SK-N-SH (cell line): ENCODE measurements around the gene TMEM50B. TPM values are rescaled to one million over a fixed set of nuclear protein-coding genes. Genes with fewer than 3 reads are reported as not detected.

Experiments
- CTCF ChIA-PET: fragments of 300-600, 350-600 bp; formaldehyde crosslinking; extraction: SDS; loops from one replicate; lab custom pipeline; 2021; lab: Yijun Ruan, JAX
- POLR2A ChIA-PET: fragments of 350-600 bp; sonication (Branson Sonifier 250); formaldehyde crosslinking; extraction: SDS; loops from one replicate; lab custom pipeline; 2020; ENCODE audit warnings: antibody characterized with exemption, inconsistent platforms; lab: Yijun Ruan, JAX
- DNase-seq: peaks from one replicate; pipeline ENCODE4 v3.0.0; 2012
- H2AFZ ChIP-seq: fragments of 200-600 bp; sonication (generic); 2 replicates; pipeline ENCODE4 v1.8.1; 2016; ENCODE audit warnings: antibody characterized with exemption, mild to moderate bottlenecking, low read depth
- H3F3A ChIP-seq: fragments of 200-600 bp; sonication (generic); replicated peaks from 2 replicates; pipeline ENCODE3; 2016; ENCODE audit warnings: antibody characterized with exemption, mild to moderate bottlenecking; ENCODE audit not compliant: insufficient read depth
- H3K27ac ChIP-seq, 2 experiments: fragments of 200-500 bp in 1 of 2; fragments of 200-600 bp in 1 of 2; sonication (Bioruptor generic) in 1 of 2; sonication (generic), shearing (Covaris generic) in 1 of 2; 2 replicates each; pipeline versions ENCODE4 v1.5.1 to v1.6.1; 2014 to 2016; ENCODE audit warnings: low read depth in 2 of 2, inconsistent platforms in 1 of 2, low read length in 1 of 2, mild to moderate bottlenecking in 1 of 2, mixed read lengths in 1 of 2
- H3K27me3 ChIP-seq: fragments of 200-600 bp; sonication (generic), shearing (Covaris generic); 2 replicates; pipeline ENCODE4 v1.6.1; 2016; ENCODE audit warnings: mixed run types; ENCODE audit not compliant: insufficient read depth
- H3K36me3 ChIP-seq, 2 experiments: fragments of 200-500 bp in 1 of 2; fragments of 200-600 bp in 1 of 2; sonication (Bioruptor generic) in 1 of 2; sonication (generic) in 1 of 2; replicated peaks in 1 of 2; 2 replicates each; pipeline versions ENCODE3 to v1.5.1; 2014 to 2016; ENCODE audit warnings: low read length in 1 of 2, mild to moderate bottlenecking in 1 of 2; ENCODE audit not compliant: insufficient read depth in 2 of 2, control insufficient read depth in 1 of 2
- H3K4me1 ChIP-seq, 2 experiments: fragments of 200-500 bp in 1 of 2; fragments of 200-600 bp in 1 of 2; sonication (Bioruptor generic) in 1 of 2; sonication (generic), shearing (Covaris generic) in 1 of 2; 2 replicates each; pipeline versions ENCODE4 v1.5.1 to v1.6.1; 2014 to 2016; ENCODE audit warnings: low read depth in 1 of 2, low read length in 1 of 2, mixed run types in 1 of 2; ENCODE audit not compliant: insufficient read depth in 2 of 2, control insufficient read depth in 1 of 2
- H3K4me2 ChIP-seq: fragments of 200-600 bp; sonication (generic), shearing (Covaris generic); 2 replicates; pipeline ENCODE4 v1.6.1; 2017; ENCODE audit warnings: mixed run types
- H3K4me3 ChIP-seq, 2 experiments: fragments of 200-500 bp in 1 of 2; fragments of 200-600 bp in 1 of 2; sonication (Bioruptor generic) in 1 of 2; sonication (generic), shearing (Covaris generic) in 1 of 2; 2 replicates each; pipeline versions ENCODE4 v1.5.1 to v1.8.1; 2014 to 2016; ENCODE audit warnings: low read depth in 2 of 2, inconsistent platforms in 1 of 2, low read length in 1 of 2, mild to moderate bottlenecking in 1 of 2, mixed read lengths in 1 of 2, moderate library complexity in 1 of 2
- H3K79me2 ChIP-seq: fragments of 200-600 bp; sonication (generic); 2 replicates; pipeline ENCODE4 v1.8.1; 2017; ENCODE audit warnings: mild to moderate bottlenecking; ENCODE audit not compliant: insufficient read depth
- H3K9ac ChIP-seq: fragments of 200-600 bp; sonication (generic); 2 replicates; pipeline ENCODE4 v1.6.1; 2017; ENCODE audit warnings: mixed run types
- H3K9me2 ChIP-seq: fragments of 200-600 bp; sonication (generic); 2 replicates; pipeline ENCODE4 v1.6.1; 2017; ENCODE audit warnings: mixed run types
- H3K9me3 ChIP-seq: fragments of 200-600 bp; sonication (generic); 2 replicates; pipeline ENCODE4 v1.6.1; 2017; ENCODE audit warnings: mixed run types, mild to moderate bottlenecking, moderate library complexity
- H4K20me1 ChIP-seq: fragments of 200-600 bp; sonication (generic); 2 replicates; pipeline ENCODE4 v1.6.1; 2017; ENCODE audit warnings: mild to moderate bottlenecking, mixed run types; ENCODE audit not compliant: insufficient read depth
- CHD2 ChIP-seq: fragments of 150-350 bp; IDR thresholded peaks from 2 replicates; pipeline ENCODE4 v1.6.1; 2018; ENCODE audit warnings: low read length; ENCODE audit not compliant: partially characterized antibody
- CTCF ChIP-seq: fragments of 200-600 bp; sonication (generic); IDR thresholded peaks from 2 replicates; pipeline ENCODE4 v1.6.1; 2017; ENCODE audit warnings: antibody characterized with exemption, mild to moderate bottlenecking, moderate library complexity
- EP300 ChIP-seq, 2 experiments: IDR thresholded peaks; 2 replicates each; pipeline versions ENCODE4 v1.4.0 to v1.6.1; 2012; ENCODE audit warnings: borderline replicate concordance in 1 of 2, low read depth in 1 of 2, low read length in 1 of 2
- FOSL2 ChIP-seq: IDR thresholded peaks from 2 replicates; pipeline ENCODE4 v1.4.0; 2012; ENCODE audit warnings: low read depth, mild to moderate bottlenecking, moderate library complexity, borderline replicate concordance
- FOXJ3 ChIP-seq: sonication (generic); formaldehyde crosslinking; IDR thresholded peaks from 2 replicates; pipeline ENCODE4 v1.5.1; 2020; ENCODE audit warnings: mild to moderate bottlenecking, missing genetic modification reagents
- GABPA ChIP-seq: IDR thresholded peaks from 2 replicates; pipeline ENCODE4 v1.4.0; 2012; ENCODE audit warnings: low read depth, mild to moderate bottlenecking
- PBX3 ChIP-seq: IDR thresholded peaks from 2 replicates; pipeline ENCODE4; 2012
- POLR2AphosphoS5 ChIP-seq: IDR thresholded peaks from 2 replicates; pipeline ENCODE4 v1.6.1; 2012; ENCODE audit warnings: low read depth, low read length
- RAD21 ChIP-seq: IDR thresholded peaks from 2 replicates; pipeline ENCODE4 v1.6.1; 2012; ENCODE audit warnings: mild to moderate bottlenecking, low read length
- RFX5 ChIP-seq: IDR thresholded peaks from 2 replicates; pipeline ENCODE4 v1.6.1; 2012; ENCODE audit warnings: mild to moderate bottlenecking, improper control_type of control experiment, low read length
- RXRA ChIP-seq: IDR thresholded peaks from 2 replicates; pipeline ENCODE4 v1.4.0; 2012; ENCODE audit warnings: low read depth, mild to moderate bottlenecking, borderline replicate concordance
- SIN3A ChIP-seq: IDR thresholded peaks from 2 replicates; pipeline ENCODE4 v1.6.1; 2012; ENCODE audit warnings: low read depth, mild to moderate bottlenecking, low read length, moderate library complexity, borderline replicate concordance
- SMC3 ChIP-seq: IDR thresholded peaks from 2 replicates; pipeline ENCODE4 v1.6.1; 2012; ENCODE audit warnings: low read depth, low read length, improper control_type of control experiment
- TAF1 ChIP-seq: IDR thresholded peaks from 2 replicates; pipeline ENCODE4 v1.6.1; 2012; ENCODE audit warnings: low read depth, mild to moderate bottlenecking, low read length, moderate library complexity, borderline replicate concordance
- TCF12 ChIP-seq: IDR thresholded peaks from 2 replicates; pipeline ENCODE4 v1.4.0; 2012
- USF2 ChIP-seq: fragments of 150-350 bp; IDR thresholded peaks from 2 replicates; pipeline ENCODE4 v1.6.1; 2017; ENCODE audit warnings: antibody characterized with exemption, low read length, low read depth, borderline replicate concordance
- WGBS: methylation state at CpG from one replicate; pipeline ENCODE4 v1.1.6; 2017; ENCODE audit warnings: low lambda C conversion rate; 5-methylcytosine and 5-hydroxymethylcytosine counted together
- polyA plus RNA-seq, 3 experiments: library from polyadenylated mRNA; depleted of rRNA; stranded (reverse); fragments of >200 nt; gene quantifications; 2 replicates each; pipeline ENCODE4 v1.2.3, GENCODE V29; 2012

Gene TMEM50B
- polyA plus RNA-seq, 1 of the 3 experiments (the other 2 are of a cell fraction), result 27.3 TPM

GRCh38 chr21:33488936-33489335, 9.2 kb upstream of the TMEM50B start:
- H3K9me3 ChIP-seq, result no peaks in the 10 kb centered on the region
- no peak overlapping the region for H3K9ac ChIP-seq
- H3K4me2 ChIP-seq, result no peak overlapping the region
- CTCF ChIA-PET, result no interaction called here
- no peak overlapping the region for H2AFZ ChIP-seq
- no peak for DNase-seq
- H3K4me3 ChIP-seq, result no peak overlapping the region
- no peaks in the 10 kb centered on the region for H3K79me2 ChIP-seq
- no peaks in the 10 kb centered on the region for H3K4me1 ChIP-seq
- no peaks in the 10 kb centered on the region for H4K20me1 ChIP-seq
- H3K9me2 ChIP-seq, result no peaks in the 10 kb centered on the region
- POLR2A ChIA-PET, result interaction anchor here (4.7 kb wide), 1 partner anchor 9 kb away, joined by 56 read pairs; the partner anchor contains the start of gene TMEM50B
- peaks cover 9% of the 10 kb centered on the region for H3F3A ChIP-seq
- no peak overlapping the region for H3K27ac ChIP-seq
- H3K36me3 ChIP-seq, result no peaks in the 10 kb centered on the region
- TF ChIP-seq SMC3 (no peak), FOXJ3 (CRISPR knock-in tag) (no peak), CHD2 (no peak), SIN3A (no peak), RFX5 (no peak)
- H3K27me3 ChIP-seq, result no peaks in the 10 kb centered on the region
- WGBS, result 81% methylated on average over 4 of the region's 4 CpGs

GRCh38 chr21:33487996-33488395, 8.2 kb upstream of the TMEM50B start:
- Histone ChIP-seq H3K9ac (no peak overlapping the region), H3F3A (peaks cover 9% of the 10 kb centered on the region), H4K20me1 (no peaks in the 10 kb centered on the region), H3K27me3 (no peaks in the 10 kb centered on the region), H3K9me3 (no peaks in the 10 kb centered on the region), H3K27ac (no peak overlapping the region), H3K4me1 (no peaks in the 10 kb centered on the region), H2AFZ (no peak overlapping the region), H3K36me3 (no peaks in the 10 kb centered on the region), H3K4me3 (no peak overlapping the region), H3K9me2 (no peaks in the 10 kb centered on the region), H3K4me2 (no peak overlapping the region), H3K79me2 (no peaks in the 10 kb centered on the region)
- ChIA-PET CTCF (no interaction called here), POLR2A (interaction anchor here (4.7 kb wide), 1 partner anchor 8 kb away, joined by 56 read pairs; the partner anchor contains the start of gene TMEM50B)
- WGBS, result 88% methylated on average over 5 of the region's 5 CpGs
- DNase-seq, result no peak
- TF ChIP-seq TAF1 (no peak), GABPA (no peak)

GRCh38 chr21:33481314-33481943, 1.7 kb upstream of the TMEM50B start:
- no peaks in the 10 kb centered on the region for H3K9me3 ChIP-seq
- DNase-seq, result no peak
- CTCF ChIA-PET, result interaction anchor here (2.0 kb wide), 1 partner anchor 10 kb away, joined by 15 read pairs; the partner anchor contains the start of gene DNAJC28
- no peak overlapping the region for H2AFZ ChIP-seq
- H3K27ac ChIP-seq, result no peak overlapping the region
- H4K20me1 ChIP-seq, result no peaks in the 10 kb centered on the region; the same call in 1 of the 2 replicates
- no peak overlapping the region for H3K4me2 ChIP-seq
- 77% methylated on average over 9 of the region's 9 CpGs for WGBS
- POLR2A ChIA-PET, result interaction anchor here (4.0 kb wide), 1 partner anchor 9 kb away, joined by 56 read pairs; the partner anchor contains the start of gene DNAJC28
- peaks cover 16% of the 10 kb centered on the region for H3F3A ChIP-seq
- peaks cover 0 to 4% of the 10 kb centered on the region in 2 experiments; a peak in 1 of 4 replicates for H3K4me1 ChIP-seq
- H3K79me2 ChIP-seq, result peaks cover 23% of the 10 kb centered on the region
- H3K4me3 ChIP-seq, result no peak overlapping the region
- H3K9ac ChIP-seq, result no peak overlapping the region
- H3K27me3 ChIP-seq, result no peaks in the 10 kb centered on the region
- H3K9me2 ChIP-seq, result no peaks in the 10 kb centered on the region
- no peaks in the 10 kb centered on the region for H3K36me3 ChIP-seq
- no peak for TF ChIP-seq PBX3
- no peak for TF ChIP-seq TCF12
- no peak for TF ChIP-seq RAD21
- TF ChIP-seq CTCF, result no peak
- no peak for TF ChIP-seq FOSL2
- no peak for TF ChIP-seq EP300 (IDR thresholded peaks at IDR 0.05; ENCODE audit: borderline replicate concordance in 1 of 2, low read depth in 1 of 2, low read length in 1 of 2)
- no peak for TF ChIP-seq RXRA
- no peak for TF ChIP-seq POLR2AphosphoS5
- TF ChIP-seq USF2, result no peak
